Measurements from ENCODE around the gene NGDN. TPM values are rescaled to one million over a fixed set of nuclear protein-coding genes. Genes with fewer than 3 reads are reported as not detected.

NGDN gene
- total and polyA plus RNA-seq, 11 donors: 16.5 to 43.4 (median 18.7) TPM

DNA sequence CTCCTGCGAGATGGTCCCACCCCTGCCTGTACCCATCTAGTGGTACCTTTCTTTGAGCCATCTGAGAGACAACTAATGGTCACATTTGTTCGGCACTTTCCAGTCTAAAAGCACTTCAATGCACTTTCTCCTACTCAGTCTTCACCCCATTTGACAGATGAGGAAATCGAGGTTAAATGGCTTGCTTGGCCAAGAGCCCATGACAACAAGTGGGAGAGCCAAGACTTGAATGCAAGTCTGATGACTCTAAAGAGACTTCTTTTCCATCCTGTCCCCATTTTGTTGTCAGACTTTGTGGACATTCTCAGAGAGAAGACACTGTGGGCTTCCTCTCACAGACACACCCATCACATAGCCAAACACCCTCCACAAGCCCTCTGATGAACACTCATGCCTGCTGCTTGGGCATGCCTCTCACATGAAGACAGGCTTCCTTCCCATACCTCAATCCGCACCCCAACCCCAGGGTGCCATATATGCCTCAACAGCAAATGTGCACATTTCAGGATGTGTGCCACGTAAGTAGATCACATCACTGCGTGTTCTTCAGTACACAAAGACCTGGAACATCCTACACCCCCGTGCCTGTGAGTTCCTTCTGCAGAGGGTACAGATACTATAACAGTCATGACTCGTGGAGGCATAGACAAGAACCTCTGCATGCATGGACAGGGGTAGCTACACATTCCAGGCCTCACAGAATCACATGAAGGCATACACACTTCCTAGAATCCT, 34.8 kb upstream of the NGDN start:
- H3K27ac ChIP-seq: peak overlapping the region in 8 of 12 donors; percentile 72 to 97 (median 91)
- TF ChIP-seq, protein P1, sequence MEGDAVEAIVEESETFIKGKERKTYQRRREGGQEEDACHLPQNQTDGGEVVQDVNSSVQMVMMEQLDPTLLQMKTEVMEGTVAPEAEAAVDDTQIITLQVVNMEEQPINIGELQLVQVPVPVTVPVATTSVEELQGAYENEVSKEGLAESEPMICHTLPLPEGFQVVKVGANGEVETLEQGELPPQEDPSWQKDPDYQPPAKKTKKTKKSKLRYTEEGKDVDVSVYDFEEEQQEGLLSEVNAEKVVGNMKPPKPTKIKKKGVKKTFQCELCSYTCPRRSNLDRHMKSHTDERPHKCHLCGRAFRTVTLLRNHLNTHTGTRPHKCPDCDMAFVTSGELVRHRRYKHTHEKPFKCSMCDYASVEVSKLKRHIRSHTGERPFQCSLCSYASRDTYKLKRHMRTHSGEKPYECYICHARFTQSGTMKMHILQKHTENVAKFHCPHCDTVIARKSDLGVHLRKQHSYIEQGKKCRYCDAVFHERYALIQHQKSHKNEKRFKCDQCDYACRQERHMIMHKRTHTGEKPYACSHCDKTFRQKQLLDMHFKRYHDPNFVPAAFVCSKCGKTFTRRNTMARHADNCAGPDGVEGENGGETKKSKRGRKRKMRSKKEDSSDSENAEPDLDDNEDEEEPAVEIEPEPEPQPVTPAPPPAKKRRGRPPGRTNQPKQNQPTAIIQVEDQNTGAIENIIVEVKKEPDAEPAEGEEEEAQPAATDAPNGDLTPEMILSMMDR (IDR thresholded peaks at IDR 0.05): no peak
- TF ChIP-seq POLR2A (IDR thresholded peaks at IDR 0.05): peak in 1 of 2 donors; percentile 30
- H3K4me3 ChIP-seq: peak overlapping the region in 2 of 12 donors; percentile 54 to 59

DNA sequence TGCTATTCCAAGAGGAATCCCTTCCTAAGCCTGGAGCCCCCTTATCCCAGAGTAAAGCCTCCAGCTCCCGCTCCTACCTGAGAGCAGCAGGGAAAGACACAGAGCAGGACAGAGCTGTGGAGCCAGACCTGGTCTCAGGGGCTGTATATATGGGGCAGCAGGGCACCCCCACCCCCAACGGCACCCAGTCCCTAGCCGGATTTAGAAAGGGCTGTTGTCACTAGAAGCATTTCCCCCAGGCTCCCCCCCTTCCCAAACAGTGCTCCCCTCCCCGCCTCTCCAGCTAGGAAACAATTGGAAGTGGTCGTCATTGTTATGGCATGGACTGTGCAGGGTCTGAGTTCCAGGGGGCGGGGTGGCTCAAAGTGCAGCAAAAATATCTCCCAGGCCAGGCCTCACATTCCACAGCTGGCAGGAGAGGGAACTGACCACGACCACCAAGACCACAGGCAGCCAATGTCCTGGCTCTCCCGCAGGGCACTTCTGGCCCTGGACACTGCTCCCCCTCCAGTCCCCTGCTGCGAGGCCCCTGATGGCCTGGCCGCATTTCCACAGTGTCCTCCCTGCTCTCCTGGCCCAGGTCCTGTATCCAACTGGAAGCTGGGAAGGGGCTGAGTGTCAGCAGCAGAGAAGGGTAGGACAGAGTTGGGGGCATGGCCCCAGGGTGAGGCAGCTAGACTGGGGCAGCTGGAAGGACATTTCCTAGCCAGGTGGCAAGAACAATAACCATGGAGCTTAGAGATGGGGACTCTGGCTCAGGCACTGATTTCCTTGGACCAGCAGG, 33.8 kb upstream of the NGDN start, which contains the start of gene MYH7:
Gene MYH7 (minus strand): TSS at position 118 of the 784 bp plus-strand sequence. CDS start 1,928 bp downstream, outside the sequence.
- H3K9me3 ChIP-seq: no peaks in the 10 kb centered on the region
- ATAC-seq: peak; percentile 48 to 52 (median 52)
- TF ChIP-seq, protein P1 (IDR thresholded peaks at IDR 0.05): no peak
- peak in 1 of 2 donors; percentile 71 for TF ChIP-seq POLR2A (IDR thresholded peaks at IDR 0.05)
- peak within 1 kb of the TSS in 7 of 12 donors; percentile 15 to 59 (median 32) for H3K4me3 ChIP-seq
- H3K4me1 ChIP-seq: peaks cover 0 to 43% (median 12%) of the 10 kb centered on the region in 12 donors
- WGBS, 4 donors: 12 to 39% (median 23%) methylated on average over 6 to 10 of the region's 10 CpGs
- peak in 4 of 5 donors; percentile 80 to 86 (median 84) for DNase-seq
- peak within 1 kb of the TSS in 8 of 12 donors; percentile 80 to 97 (median 91) for H3K27ac ChIP-seq
- H3K27me3 ChIP-seq: no peaks in the 10 kb centered on the region
- peaks cover 0 to 42% (median 28%) of the 10 kb centered on the region in 9 donors for H3K36me3 ChIP-seq
- intact Hi-C loops (cut with DNase I): no loop called here

More for the DNA sequence above, 34.8 kb upstream of the NGDN start:
- no peaks in the 10 kb centered on the region for H3K9me3 ChIP-seq
- peaks cover 0 to 34% (median 9%) of the 10 kb centered on the region in 12 donors for H3K4me1 ChIP-seq
- no peaks in the 10 kb centered on the region for H3K27me3 ChIP-seq
- H3K36me3 ChIP-seq: peaks cover 0 to 53% (median 33%) of the 10 kb centered on the region in 9 donors
- 48 to 57% (median 53%) methylated on average over 8 of the region's 8 CpGs for WGBS, 4 donors
- intact Hi-C loops (cut with DNase I): no loop called here
- peak in 2 of 5 donors; percentile 4 to 12 for DNase-seq
- ATAC-seq: no peak

DNA sequence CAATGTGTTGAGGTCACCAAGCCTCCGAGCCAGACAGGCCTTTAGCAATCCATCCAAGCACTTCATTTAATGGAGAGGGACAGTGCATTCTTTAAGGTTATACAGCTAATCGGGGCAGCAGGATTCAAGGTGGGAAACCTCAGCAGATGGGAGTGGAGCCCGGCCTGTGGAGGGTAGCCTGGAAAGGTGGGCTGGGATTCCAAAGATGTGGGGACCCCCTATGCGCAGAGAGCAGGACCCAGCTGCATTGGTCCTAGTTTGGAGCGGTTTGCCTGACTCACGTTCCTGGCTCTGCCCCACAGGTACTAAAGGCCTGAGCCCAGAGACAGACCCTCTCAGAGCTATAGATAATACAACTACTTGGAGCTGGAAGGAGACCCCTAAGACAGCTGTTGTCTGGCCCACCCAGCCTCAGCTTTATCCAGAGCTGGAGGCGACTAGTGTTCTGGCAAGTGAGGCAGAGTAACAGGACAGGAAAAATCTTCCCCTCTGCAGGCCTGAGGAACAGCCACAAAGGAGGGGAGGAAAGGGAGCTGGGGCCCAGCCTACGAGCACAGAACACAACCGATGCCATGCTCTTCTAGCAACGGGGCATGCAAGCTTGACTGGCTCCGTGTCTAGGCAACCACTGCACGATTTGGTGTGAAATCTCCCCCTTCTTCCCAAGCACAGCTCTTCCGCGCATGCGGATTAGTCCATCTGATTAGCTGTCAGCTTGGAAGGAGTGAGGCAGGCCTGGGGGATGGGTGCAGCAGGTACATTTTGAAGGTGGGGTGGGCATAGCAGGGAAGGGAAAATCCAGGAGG, 33.0 kb upstream of the NGDN start:
- ATAC-seq (peak in 1 of 4 donors; percentile 2), DNase-seq (peak in 1 of 5 donors; percentile 76)
- TF ChIP-seq, protein P1 (IDR thresholded peaks at IDR 0.05): no peak
- TF ChIP-seq POLR2A (IDR thresholded peaks at IDR 0.05): no peak
- peak overlapping the region in 4 of 12 donors; percentile 19 to 38 (median 30) for H3K4me3 ChIP-seq
- intact Hi-C loops (cut with DNase I): no loop called here
- peaks cover 0 to 34% (median 24%) of the 10 kb centered on the region in 9 donors for H3K36me3 ChIP-seq
- H3K9me3 ChIP-seq: no peaks in the 10 kb centered on the region
- 43 to 52% (median 44%) methylated on average over 14 to 15 of the region's 15 CpGs for WGBS, 4 donors
- H3K27ac ChIP-seq: peak overlapping the region in 8 of 12 donors; percentile 73 to 97 (median 89)
- no peaks in the 10 kb centered on the region for H3K27me3 ChIP-seq
- peaks cover 0 to 51% (median 17%) of the 10 kb centered on the region in 12 donors for H3K4me1 ChIP-seq

Data from heart left ventricle (tissue), 16 donors.